Measurements from ENCODE around the gene CPXM2.
"Not testable (repeated sequence)": the region's sequence is repeated elsewhere in the genome, so short reads cannot be mapped to it uniquely, and the experiment has no call there.

The CPXM2 gene

DNA sequence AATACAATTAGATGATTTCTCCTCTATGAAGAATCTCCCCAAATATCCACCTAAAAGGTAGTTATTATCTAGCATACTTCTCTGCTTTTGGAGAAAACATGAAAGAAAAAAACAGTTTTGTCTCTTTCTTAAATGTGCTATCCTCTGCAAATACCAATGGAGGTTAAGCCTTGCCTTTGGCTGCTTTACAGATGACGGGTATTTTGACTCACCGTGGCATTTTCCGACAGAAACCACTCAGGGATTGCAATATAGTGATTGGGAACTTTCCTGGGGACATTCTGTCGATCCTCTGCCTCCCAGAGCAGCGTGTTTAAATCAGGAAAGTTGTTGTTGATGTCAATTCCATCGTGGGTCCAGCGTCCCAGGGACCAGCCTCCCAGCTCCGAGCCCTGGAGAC is 124.8 kb downstream of the CPXM2 start:
- DNase-seq = no peak

DNA sequence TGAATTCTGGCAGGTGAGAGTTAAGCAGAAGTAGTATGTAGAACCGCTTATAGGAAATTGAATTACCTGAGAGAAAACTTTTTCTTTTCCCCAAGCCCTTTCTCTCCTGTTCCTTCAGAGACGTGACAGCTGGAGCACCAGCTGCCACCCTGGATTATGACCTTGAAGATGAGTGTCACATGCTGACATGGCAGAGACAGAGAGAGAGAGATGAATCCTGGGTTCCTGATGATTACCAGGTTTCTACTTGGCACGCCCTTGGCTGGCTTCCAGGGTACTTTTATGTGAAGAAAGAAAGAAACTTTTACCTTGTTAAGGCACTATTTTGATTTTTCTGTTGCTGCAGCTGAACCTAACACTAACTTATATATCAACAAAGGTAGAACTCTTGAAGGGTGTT is 125.6 kb downstream of the CPXM2 start:
- DNase-seq = no peak

DNA sequence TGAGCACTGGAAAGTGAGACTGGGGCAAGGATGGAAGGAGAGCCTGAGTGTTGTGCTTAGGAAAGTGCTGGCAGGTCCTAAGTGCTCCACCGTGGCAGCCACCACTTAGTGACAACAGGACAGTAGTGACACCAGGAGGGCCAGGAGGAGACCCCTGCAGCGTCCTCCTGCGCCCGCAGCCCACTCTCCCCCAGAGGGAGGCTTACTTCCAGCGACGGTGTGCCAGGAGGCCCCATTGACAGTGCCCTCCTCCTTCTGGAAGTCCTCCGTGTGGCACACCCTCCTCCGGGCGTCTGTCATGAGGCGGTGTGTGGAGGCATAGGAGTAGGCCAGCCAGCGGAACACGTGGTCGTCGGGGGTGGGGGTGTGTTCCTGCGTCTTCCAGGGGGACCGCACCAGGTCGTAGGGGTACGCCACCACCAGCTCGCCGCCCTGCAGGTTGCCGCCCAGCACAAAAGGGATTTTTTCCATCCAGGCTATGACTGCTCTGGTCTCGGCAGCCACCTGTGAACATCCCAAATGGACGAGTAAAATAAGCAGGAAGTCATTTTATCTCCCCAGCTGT is 129.9 kb downstream of the CPXM2 start:
- no peak for DNase-seq

DNA sequence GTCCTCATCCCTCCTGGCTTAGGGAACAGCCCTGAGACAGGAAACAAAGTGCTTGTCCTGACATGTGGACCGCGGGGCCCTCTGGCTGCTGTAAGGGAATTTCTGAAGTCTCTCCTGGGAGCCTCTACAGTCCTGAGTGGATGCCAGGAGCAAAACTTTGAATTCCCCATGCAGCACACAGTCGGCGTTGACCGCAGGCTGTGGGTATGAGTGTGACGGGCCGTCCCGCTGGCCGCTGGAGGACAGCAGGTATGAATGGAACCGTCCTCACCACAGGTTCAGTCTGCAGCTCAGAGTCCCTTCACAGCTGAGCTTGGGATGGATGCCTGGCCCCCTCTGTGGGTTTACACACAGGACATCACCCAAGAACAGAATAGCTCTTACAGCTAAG is 130.6 kb downstream of the CPXM2 start:
- no peak for DNase-seq

DNA sequence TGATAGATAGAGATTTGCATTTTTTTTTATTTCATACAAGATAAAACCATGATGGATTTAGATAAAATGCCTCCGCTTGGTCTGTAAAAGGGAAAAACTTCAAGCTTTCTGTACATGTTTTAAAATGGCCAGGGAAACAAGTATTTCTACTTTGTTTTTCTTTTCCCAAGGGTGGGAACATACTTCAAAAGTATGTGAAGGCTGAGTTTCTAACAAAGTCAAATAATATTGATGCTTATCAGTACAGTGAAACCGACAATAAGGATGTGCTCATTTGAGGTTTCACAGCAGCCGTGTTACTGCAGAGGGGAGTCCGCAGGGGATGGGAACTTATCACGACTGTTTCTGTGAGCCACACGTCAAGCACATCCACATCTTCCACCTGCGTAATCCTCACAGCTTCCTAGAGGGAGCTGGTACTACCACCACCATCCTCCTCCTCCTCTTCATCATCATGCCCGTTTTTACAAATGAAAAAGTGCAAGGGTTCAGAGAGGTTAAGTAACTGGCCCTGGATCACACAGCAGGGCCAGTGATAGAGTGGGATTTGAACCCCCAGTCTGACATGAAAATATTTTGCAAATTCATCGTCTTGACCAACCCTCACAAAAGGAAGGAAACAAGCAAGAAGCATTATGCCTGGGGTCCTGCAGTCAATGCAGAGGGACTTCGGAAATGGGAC is 131.1 kb downstream of the CPXM2 start:
- no peak for DNase-seq

DNA sequence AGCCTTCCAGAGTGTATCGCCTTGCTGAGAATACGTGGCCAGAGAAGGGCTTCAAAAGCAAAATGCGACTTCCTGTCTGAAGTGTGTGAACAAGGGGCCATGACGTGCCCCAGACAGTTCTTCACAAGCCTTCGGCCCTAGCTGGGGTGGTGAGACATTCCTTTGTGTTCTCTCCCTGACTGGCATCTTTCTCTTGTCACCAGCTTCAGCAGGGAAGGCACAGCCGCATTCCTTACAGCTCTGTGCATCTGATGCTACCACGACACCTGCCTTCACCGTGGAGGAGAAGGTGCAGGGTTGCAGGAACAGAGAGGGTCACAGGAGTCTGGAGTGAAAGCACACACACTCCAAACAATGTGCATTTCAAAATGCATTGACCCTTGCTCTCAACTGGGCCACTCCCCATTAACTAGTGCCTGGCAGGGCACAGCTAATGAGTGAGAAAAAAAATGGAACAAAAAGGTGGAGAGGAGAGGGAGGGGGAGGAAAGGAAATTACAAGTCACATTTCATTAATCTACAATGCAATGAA is 132.0 kb downstream of the CPXM2 start:
- no peak for DNase-seq

DNA sequence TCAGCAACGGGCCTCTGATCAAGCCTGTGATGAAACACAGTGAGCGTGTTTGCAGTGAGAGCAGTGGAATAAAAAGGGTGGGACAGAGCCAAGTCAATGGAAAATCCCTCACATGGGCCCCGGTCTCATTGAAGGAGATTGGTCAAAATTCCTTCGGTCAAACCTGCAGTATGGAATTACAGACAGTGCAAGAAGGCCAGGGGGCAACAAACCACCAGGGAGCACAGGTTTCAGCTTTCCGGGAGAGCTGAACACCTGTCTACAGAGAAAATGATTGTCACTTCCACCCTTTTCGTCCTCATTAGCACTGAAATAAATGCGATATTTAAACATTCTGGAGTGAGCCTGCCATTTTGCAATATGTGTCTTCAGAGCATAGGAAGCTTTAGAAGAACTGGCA is 132.6 kb downstream of the CPXM2 start:
- no peak for DNase-seq

DNA sequence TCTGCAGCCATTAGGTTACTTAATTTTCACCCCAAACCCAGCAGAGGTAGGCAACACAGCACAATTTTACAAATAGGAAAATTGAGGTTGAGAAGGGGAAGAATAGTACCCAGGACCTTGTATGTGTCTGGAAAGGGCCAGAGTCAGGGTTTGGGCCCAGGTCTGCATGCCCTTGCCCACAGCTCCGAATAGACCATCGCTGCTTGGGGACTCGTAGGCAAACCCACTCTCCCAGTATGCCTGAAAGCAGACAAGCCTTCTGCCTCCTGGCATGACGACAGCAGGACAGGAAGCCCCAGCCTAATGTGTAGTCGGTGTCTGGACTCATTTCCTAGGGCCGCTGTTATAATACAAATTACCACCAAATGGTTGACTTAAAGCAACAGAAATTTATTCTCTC is 133.8 kb downstream of the CPXM2 start:
- DNase-seq = no peak

DNA sequence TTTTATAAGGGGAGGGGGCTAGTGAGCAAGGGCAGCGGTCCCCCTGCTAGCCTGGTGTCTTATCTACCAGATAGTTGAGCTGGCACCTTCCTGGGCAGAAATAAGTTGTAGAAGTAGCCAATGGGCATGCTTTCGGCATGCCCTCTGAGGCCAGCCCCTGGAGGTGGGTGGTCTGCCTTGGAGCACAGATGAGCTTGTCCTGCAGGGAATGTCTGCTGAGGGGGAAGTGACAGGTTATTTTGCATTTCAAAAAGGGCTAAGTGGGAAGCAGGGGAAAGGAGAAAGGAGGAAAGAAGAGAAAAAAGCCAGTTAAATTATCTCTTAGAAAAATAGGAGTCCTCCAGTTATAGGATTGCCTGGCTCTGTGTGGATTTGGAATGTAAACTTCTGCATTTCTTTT is 136.5 kb downstream of the CPXM2 start:
- no peak for DNase-seq

DNA sequence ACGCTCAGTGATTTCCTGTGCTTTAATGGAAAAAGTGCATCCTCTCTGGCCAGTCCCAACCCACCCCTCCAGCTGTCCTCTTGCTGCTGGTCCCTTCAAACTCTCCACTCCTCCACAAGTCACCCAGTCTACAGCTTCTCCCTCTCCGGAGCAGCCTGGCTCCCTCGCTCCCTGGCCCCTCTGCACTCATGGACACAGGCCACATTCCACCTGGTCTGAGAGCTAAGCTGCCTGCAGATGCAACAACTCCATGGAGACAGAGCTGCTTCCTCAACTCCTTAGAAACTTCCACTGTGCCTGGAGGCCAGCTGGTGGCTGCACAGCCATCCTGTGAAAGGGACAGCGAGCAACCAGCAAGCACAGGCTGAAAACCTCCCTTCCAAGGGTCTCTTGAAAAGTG is 137.5 kb downstream of the CPXM2 start:
- no peak for DNase-seq

DNA sequence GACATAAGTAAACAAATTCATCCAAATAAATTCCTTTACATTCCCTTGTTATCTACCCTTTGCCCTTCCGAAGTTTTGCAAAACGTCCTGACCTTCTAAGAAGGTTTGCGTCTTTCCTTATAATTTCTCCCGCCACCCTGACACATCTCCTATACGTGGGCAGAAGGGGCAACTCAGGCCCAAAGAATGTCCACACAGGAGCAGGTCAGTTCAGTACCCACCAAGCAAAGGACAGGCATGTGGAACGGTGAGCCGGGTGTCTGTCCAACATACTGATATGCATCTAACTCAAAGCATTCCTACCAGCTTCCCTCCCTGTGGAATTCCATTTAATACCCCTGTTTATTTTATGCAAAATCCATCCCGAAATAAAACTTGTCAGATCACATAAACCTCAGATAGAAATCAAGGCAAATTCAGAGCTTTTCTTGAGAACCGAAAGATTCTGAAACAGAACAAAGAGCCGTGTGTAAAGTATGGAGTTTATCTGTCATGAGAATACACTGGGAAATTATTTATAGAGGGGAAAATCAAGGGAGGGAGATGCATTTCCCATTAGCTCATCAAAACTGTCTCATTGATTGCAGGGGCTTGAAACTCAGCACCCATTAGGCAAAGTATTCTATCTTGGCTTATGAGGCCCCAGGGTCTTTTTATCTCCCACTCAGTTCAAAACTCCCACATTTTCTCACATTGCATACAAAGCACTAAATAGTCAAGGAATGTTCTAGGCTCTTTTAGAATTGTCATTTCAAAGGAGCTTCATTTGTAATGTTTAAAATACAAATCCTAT is 140.1 kb downstream of the CPXM2 start:
- no peak for DNase-seq

DNA sequence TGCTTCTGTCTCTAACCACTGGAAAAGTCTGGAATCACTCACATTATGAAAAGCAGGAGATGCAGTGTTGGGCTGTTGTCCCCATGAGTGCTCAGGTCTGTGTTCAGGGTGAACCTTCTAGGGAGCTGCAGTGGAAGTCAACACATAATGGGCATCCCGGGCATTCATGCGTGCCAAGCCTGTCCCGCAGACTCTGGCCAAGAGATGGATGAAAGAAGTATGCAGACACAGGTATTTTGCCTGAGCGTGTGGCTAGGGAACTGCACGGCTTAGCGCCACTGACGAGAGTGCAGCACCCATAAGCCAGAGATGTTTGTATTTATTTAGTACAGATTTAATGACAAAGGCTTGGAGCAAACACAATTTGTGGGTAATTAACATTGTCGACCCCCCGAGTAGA is 140.7 kb downstream of the CPXM2 start:
- no peak for DNase-seq

DNA sequence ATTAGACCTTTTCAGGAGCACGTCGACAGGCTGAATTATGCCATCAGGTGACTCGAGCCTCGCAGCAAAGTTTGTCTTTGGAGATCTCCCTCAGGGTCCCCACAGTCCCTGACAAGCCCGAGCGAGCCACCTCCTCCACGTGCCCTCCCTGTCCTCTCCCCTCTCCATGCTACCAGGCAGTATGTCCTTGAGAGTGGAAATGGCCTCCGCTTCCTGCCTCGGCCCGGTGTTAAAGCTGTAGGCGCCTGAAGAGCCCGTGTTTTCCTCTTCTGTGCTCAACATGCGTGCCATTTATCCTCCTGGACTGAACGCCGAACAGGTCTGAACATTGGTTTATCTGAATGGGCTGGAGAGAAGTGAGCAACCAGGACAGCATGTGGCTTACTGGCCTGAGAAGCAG is 142.9 kb downstream of the CPXM2 start:
- DNase-seq = no peak

DNA sequence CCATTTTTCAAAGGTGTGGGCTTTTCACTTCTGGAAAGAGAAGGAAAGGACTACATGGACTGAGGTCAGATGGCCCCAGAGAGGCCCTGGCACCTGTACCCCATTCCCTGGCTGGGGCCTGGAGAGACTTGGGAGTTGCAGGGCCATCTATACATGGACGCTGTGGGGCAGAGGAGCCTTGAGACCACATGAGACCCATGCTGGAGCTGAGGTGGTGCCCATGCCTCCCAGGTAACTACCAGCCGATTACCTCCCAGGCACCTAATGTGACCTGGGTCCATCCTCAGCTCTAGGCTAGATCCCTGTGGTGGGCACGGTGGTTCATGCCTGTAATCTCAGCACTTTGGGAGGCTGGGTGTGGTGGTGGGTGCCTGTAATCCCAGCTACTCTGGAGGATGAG is 144.2 kb downstream of the CPXM2 start:
- DNase-seq = no peak

DNA sequence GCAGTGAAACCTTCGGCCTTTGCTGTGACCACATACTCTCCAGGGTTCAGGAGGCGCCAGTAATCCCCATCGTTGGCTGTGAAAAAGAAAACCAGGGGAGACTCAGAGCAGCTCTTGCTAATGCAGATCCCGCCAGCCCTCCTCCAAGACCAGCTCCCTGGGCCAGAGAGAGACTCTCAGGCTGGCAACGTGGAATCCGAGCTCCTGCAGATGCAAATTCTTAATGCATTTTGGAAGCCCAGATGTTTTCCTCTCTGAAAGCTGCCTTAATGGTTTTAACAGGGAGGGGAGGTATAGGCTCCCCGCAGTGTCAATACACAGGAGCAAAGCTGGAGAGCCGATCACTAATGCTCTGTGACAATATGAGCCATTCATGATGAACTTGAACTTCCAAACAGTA is 144.7 kb downstream of the CPXM2 start:
- DNase-seq = no peak

DNA sequence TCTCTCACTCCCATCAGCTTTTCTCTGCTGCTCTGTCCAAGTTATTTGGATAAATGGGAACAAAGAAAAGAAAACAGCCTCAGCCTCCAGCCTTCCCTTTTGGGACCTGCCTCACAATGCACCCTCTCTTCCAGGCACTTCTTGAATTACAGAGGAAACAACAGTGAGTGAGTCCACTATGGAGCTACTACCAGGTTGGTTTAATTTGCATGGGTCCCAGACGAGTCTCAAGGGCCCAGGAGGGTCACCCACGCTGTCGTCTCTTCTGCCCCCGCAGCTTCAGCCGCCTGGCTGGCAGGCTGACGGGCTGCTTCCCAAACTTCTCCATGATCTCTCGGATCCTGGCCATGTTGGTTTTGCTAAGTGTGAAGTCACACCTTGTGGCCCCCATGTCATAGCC is 145.1 kb downstream of the CPXM2 start:
- no peak for DNase-seq

DNA sequence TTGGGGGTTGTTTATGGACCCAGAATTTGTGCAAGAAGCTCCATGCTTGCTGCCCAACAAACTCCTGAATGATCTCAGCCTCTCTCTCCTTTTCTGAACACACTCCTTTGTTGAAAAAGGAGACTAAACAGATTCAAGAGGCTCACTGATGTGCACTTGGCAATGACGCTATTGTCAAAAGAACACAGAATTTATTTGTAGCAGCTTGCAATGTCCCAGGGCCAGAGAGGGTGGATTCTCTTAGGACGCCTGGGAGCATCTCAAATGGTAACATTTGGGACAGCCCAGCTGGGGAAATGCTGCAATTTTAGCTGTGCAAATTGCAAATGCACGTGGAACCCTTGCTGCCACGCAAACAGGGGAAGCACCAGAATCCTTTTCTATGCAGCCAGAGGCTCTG is 145.5 kb downstream of the CPXM2 start:
- DNase-seq = no peak

DNA sequence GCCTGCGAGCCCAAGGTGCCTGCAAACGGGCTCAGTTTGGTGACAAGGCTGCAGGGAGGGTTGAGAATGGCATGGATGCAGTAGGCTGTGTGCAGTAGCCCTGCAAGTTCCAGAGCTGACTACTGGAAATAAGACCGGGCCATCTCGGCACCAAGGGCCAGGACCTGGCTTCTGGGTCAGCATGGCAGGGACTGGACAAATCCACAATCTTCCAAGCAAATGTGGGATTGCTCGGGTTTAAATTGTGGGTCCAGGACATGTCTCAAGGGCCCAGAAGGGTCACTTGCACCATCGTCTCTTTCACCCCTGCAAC is 147.4 kb downstream of the CPXM2 start:
- no peak for DNase-seq

DNA sequence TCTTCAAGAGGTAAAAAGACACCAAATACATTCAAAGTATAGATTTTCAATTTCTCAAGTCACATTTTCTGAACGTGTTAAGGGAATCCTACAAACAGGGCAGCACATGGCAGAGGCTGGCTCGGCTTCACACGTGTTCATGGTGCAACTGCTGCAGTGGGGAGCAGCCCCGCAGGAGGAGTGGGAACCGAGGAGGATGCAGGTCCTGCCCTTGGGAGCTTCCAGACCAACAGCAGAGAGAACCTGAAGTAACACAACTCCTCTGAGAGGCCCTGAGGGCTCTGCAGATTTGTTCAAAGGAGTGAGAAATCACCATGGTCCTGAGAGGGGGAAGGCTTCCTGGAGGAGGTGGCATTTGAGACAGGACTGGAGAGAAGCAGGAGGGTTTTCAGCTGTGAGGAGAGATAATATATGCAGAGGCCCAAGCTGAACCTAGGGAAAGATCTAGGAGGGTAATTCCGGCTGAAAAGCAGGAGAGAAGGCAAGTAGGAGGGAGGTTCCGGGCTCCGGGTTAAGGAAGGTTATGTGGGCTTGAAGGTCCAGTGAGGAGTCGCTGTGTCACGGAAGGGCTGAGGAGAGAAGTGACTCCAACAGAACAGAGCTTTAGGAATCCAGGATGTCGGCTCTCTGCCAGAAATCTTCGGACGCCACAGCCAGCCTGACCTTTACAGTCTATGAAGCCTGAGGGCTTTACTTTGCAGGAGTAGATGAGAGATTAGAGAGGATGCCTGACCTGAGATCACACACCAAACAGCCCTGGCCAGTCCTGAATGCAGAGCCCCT is 148.0 kb downstream of the CPXM2 start:
- no peak for DNase-seq

DNA sequence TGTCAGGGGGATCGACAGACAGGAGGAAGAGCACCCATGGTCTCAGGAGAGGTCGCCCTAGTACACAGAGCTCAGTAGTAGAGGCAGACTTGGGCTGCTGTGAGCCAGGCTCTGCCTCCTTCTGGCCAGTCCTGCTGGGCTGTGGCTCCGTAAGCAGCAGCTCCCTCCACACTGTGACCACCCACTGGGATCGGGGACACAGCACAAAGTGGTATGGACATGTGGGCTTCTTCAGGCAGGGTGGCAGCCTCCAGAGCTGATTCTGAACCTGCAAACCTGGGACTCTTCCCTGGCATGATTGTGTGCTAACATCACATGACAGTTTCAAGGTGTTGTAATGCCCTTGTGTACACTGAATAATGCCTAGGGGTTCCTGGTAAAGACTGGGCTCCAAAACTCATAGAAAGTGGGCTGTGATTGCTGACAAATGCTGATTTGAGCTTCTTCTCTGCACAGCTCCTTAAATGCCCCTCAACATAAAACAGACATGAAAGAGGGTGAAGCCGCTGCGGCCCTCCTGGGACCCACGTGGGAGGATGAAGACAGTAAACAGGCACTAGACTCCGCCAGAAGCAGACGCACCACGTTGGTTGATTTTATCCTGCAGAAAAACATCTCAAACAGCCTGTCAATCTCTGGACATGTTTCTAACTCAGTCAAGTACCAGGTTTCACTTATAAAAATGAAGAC is 148.7 kb downstream of the CPXM2 start:
- DNase-seq = no peak

DNA sequence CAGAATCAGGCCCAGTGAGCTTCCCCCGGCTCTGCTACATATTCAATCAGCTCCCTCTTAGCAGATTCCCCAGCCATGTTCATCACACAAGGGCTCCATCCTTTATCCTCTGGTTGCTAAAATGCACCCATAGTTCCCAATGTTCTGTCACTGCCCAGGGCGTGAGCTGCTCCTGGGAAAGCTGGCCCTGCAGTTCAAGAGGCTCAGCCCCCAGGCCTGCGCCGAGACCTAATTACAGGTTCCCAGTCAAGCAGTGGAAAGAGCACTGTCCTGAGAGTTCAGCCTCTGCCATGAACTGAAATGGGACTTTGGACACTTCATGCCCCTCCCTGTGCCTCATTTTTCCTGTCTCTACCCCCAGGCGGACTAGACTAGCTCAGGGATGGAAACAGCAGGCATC is 149.9 kb downstream of the CPXM2 start:
- no peak for DNase-seq

DNA sequence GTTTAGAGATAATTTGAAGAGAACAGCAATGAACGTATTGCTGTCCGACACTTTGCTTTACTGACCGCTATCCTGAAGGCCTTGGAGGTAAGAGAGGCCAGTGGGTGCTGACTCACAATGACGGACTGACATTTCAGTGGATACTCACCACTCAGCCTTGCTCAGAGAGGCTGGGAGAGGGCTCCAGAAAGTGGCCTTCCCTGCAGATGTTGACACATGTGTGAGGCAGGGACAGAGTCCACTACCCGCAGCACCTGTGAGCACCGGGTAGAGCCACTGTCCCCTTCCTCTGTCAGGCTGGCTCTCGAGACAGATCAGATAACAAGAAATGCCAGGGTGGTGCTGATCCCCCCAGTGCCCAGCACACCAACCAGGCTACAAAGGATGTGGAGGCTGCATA is 150.5 kb downstream of the CPXM2 start:
- DNase-seq = no peak

DNA sequence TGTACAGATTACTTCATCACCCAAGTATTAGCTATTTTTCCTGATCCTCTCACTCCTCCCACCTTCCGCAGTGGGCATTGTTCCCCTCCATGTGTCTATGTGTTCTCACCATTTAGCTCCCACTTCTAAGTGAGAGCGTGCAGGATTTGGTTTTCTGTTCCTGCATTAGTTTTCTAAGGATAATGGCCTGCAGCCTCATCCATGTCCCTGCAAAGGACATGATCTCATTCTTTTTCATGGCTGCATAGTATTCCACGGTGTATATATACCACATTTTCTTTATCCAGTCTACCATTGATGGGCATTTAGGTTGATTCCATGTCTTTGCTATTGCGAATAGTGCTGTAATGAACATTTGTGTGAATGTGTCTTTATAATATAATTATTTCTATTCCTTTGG is 154.7 kb downstream of the CPXM2 start:
- not testable (repeated sequence) for DNase-seq

Measured in activated CD4-positive, alpha-beta T cell treated with anti-CD3 and anti-CD28 coated beads for 1 hour (primary cell).